HEK293 (cell line): ENCODE results near the gene TMUB1.
A peak's percentile ranks its signal among the peaks of the same experiment; 100 is the strongest.

Experiments
- CTCF ChIA-PET: fragments of 350-600 bp; formaldehyde crosslinking; extraction: SDS; loops from one replicate; lab custom pipeline; 2021; ENCODE audit warnings: antibody characterized with exemption; lab: Yijun Ruan, JAX
- POLR2A ChIA-PET: fragments of 300-600 bp; formaldehyde crosslinking; extraction: SDS; loops from one replicate; lab custom pipeline; 2020; ENCODE audit warnings: antibody characterized with exemption, inconsistent platforms; lab: Yijun Ruan, JAX
- H3K27ac ChIP-seq: fragments of 200-500 bp; sonication (Bioruptor generic); 2 replicates; pipeline ENCODE4 v1.5.1; 2014; ENCODE audit warnings: low read depth, low read length, control low read depth, inconsistent platforms; ENCODE audit errors: extremely low read depth
- H3K36me3 ChIP-seq, 2 experiments: fragments of 200-500 bp in 1 of 2; sonication (Bioruptor generic) in 1 of 2; 1 replicate in 1 of 2; 2 replicates in 1 of 2; pipeline ENCODE4 v1.5.1; 2014 to 2017; ENCODE audit warnings: inconsistent platforms in 2 of 2, low read length in 2 of 2; ENCODE audit not compliant: control insufficient read depth in 2 of 2, insufficient read depth in 1 of 2
- H3K4me1 ChIP-seq: fragments of 200-500 bp; sonication (Bioruptor generic); 2 replicates; pipeline ENCODE4 v1.5.1; 2014; ENCODE audit warnings: mild to moderate bottlenecking, low read length, inconsistent platforms; ENCODE audit not compliant: control insufficient read depth, insufficient read depth
- H3K4me3 ChIP-seq: 2 replicates; pipeline ENCODE4 v1.5.1; 2011; ENCODE audit warnings: low read depth, mild to moderate bottlenecking, control low read depth, low read length, moderate library complexity
- H3K9me3 ChIP-seq: fragments of 200-500 bp; sonication (Bioruptor generic); 2 replicates; pipeline ENCODE4 v1.5.1; 2014; ENCODE audit warnings: low read depth, low read length, inconsistent platforms; ENCODE audit not compliant: control insufficient read depth, insufficient read depth
- EGR2 ChIP-seq: fragments of 450-650 bp; formaldehyde crosslinking; IDR thresholded peaks from 2 replicates; pipeline ENCODE4 v1.5.1; 2016; ENCODE audit warnings: low read depth, missing biosample characterization, missing genetic modification characterization
- HOXC10 ChIP-seq: sonication (generic); formaldehyde crosslinking; IDR thresholded peaks from 2 replicates; pipeline ENCODE4 v1.8.1; 2023; ENCODE audit warnings: mild to moderate bottlenecking, missing genetic modification reagents
- KLF16 ChIP-seq: fragments of 450-650 bp; formaldehyde crosslinking; IDR thresholded peaks from 2 replicates; pipeline ENCODE4 v1.5.1; 2017; ENCODE audit warnings: missing biosample characterization, missing genetic modification characterization
- REPIN1 ChIP-seq: fragments of 450-650 bp; formaldehyde crosslinking; IDR thresholded peaks from 2 replicates; pipeline ENCODE4 v1.5.1; 2017; ENCODE audit warnings: missing biosample characterization, missing genetic modification characterization, low read depth
- ZBTB17 ChIP-seq: fragments of 450-650 bp; formaldehyde crosslinking; IDR thresholded peaks from 2 replicates; pipeline ENCODE4 v1.5.1; 2016; ENCODE audit warnings: missing biosample characterization, missing genetic modification characterization
- ZBTB48 ChIP-seq: fragments of 450-650 bp; formaldehyde crosslinking; IDR thresholded peaks from 2 replicates; pipeline ENCODE4 v1.5.1; 2016; ENCODE audit warnings: missing biosample characterization, missing genetic modification characterization
- ZBTB49 ChIP-seq: fragments of 450-650 bp; formaldehyde crosslinking; IDR thresholded peaks from 2 replicates; pipeline ENCODE4 v1.5.1; 2016; ENCODE audit warnings: missing biosample characterization, missing genetic modification characterization, low read depth
- ZBTB7A ChIP-seq: fragments of 450-650 bp; formaldehyde crosslinking; IDR thresholded peaks from 2 replicates; pipeline ENCODE4 v1.5.1; 2016; ENCODE audit warnings: low read depth, missing biosample characterization, missing genetic modification characterization
- ZFHX2 ChIP-seq: fragments of 450-650 bp; formaldehyde crosslinking; conservative IDR thresholded peaks from 2 replicates; pipeline ENCODE4 v1.5.1; 2016; ENCODE audit warnings: missing biosample characterization, missing genetic modification characterization
- ZNF146 ChIP-seq: fragments of 450-650 bp; formaldehyde crosslinking; IDR thresholded peaks from 2 replicates; pipeline ENCODE4 v1.5.1; 2016; ENCODE audit warnings: missing biosample characterization, missing genetic modification characterization
- ZNF16 ChIP-seq: fragments of 450-650 bp; formaldehyde crosslinking; IDR thresholded peaks from 2 replicates; pipeline ENCODE4 v1.5.1; 2016; ENCODE audit warnings: low read depth, missing biosample characterization, missing genetic modification characterization
- ZNF184 ChIP-seq: fragments of 450-650 bp; IDR thresholded peaks from 2 replicates; pipeline ENCODE4 v1.5.1; 2018; ENCODE audit warnings: missing biosample characterization, mild to moderate bottlenecking, missing genetic modification characterization
- ZNF2 ChIP-seq: fragments of 450-650 bp; formaldehyde crosslinking; IDR thresholded peaks from 2 replicates; pipeline ENCODE4 v1.5.1; 2016; ENCODE audit warnings: missing biosample characterization, missing genetic modification characterization
- ZNF341 ChIP-seq: fragments of 450-650 bp; formaldehyde crosslinking; IDR thresholded peaks from 2 replicates; pipeline ENCODE4; 2016; ENCODE audit warnings: low read depth, missing biosample characterization, missing genetic modification characterization
- ZNF350 ChIP-seq: fragments of 450-650 bp; formaldehyde crosslinking; IDR thresholded peaks from 2 replicates; pipeline ENCODE4 v1.5.0; 2017; ENCODE audit warnings: missing biosample characterization, mild to moderate bottlenecking, missing genetic modification characterization
- ZNF416 ChIP-seq: fragments of 450-650 bp; formaldehyde crosslinking; IDR thresholded peaks from 2 replicates; pipeline ENCODE4 v1.5.1; 2016; ENCODE audit warnings: missing biosample characterization, missing genetic modification characterization
- ZNF510 ChIP-seq: fragments of 450-650 bp; formaldehyde crosslinking; IDR thresholded peaks from 2 replicates; pipeline ENCODE4 v1.5.1; 2018; ENCODE audit warnings: mild to moderate bottlenecking, missing genetic modification characterization, missing biosample characterization; ENCODE audit not compliant: insufficient replicate concordance
- ZNF549 ChIP-seq: fragments of 450-650 bp; IDR thresholded peaks from 2 replicates; pipeline ENCODE4 v1.5.1; 2018; ENCODE audit warnings: missing biosample characterization, missing genetic modification characterization, mild to moderate bottlenecking, inconsistent platforms, moderate library complexity
- ZNF596 ChIP-seq: fragments of 450-650 bp; IDR thresholded peaks from 2 replicates; pipeline ENCODE4 v1.5.0; 2018; ENCODE audit warnings: missing biosample characterization, mild to moderate bottlenecking, missing genetic modification characterization, moderate library complexity
- ZNF623 ChIP-seq: fragments of 450-650 bp; formaldehyde crosslinking; IDR thresholded peaks from 2 replicates; pipeline ENCODE4 v1.5.1; 2016; ENCODE audit warnings: missing biosample characterization, missing genetic modification characterization
- ZNF654 ChIP-seq: fragments of 450-650 bp; formaldehyde crosslinking; IDR thresholded peaks from 2 replicates; pipeline ENCODE4 v1.5.1; 2016; ENCODE audit warnings: low read depth, missing biosample characterization, missing genetic modification characterization
- ZNF677 ChIP-seq: fragments of 450-650 bp; IDR thresholded peaks from 2 replicates; pipeline ENCODE4 v1.5.0; 2018; ENCODE audit warnings: missing biosample characterization, mild to moderate bottlenecking, missing genetic modification characterization, moderate library complexity
- ZNF747 ChIP-seq: fragments of 450-650 bp; formaldehyde crosslinking; IDR thresholded peaks from 2 replicates; pipeline ENCODE4 v1.5.1; 2016; ENCODE audit warnings: missing biosample characterization, missing genetic modification characterization
- TF ChIP-seq, protein P1 (sequence below): fragments of 450-650 bp; formaldehyde crosslinking; IDR thresholded peaks from 2 replicates; pipeline ENCODE4 v1.5.1; 2016; ENCODE audit warnings: missing biosample characterization, missing genetic modification characterization, low read depth

The TMUB1 gene

DNA sequence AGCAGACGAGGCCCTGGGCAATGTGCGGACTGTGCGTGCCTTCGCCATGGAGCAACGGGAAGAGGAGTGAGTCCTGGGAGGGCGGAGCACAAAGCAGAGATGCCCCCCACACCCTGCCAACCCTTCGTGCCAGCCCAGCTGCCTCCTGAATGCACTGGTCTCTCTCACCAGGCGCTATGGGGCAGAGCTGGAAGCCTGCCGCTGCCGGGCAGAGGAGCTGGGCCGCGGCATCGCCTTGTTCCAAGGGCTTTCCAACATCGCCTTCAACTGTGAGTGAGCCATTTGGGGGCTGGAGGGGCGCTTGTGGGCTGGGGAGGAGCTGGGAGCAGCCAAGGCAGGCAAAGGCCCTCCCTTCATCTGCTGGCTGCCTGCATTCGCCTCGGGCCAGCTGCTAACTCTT, 47.4 kb downstream of the TMUB1 start:
- H3K27ac ChIP-seq: no peak overlapping the region
- peaks cover 6% of the 10 kb centered on the region for H3K4me1 ChIP-seq
- TF ChIP-seq ZNF184 (tag by site-specific recombination) (no peak), ZNF146 (tag by site-specific recombination) (no peak), ZNF341 (tag by site-specific recombination) (peak; percentile 29; the same call in 1 of the 2 replicates), ZFHX2 (tag by site-specific recombination) (no peak), ZNF654 (tag by site-specific recombination) (no peak)
- no peaks in the 10 kb centered on the region for H3K9me3 ChIP-seq
- ChIA-PET CTCF (interaction anchor here (0.7 to 1.3 kb wide), 2 partner anchors 8 to 23 kb away, joined by 3 to 4 read pairs; partner anchors contain the start of gene ABCB8), POLR2A (no interaction called here)
- peaks cover 0 to 59% of the 10 kb centered on the region in 2 experiments; a peak in 1 of 3 replicates for H3K36me3 ChIP-seq
- no peak overlapping the region for H3K4me3 ChIP-seq

- CTCF ChIA-PET: no interaction called here
- POLR2A ChIA-PET: no interaction called here
Observed at GRCh38 chr7:151035026-151035717, 48.1 kb downstream of the TMUB1 start.

More at GRCh38 chr7:151035026-151035717, 48.1 kb downstream of the TMUB1 start:
- peaks cover 6% of the 10 kb centered on the region for H3K4me1 ChIP-seq
- H3K9me3 ChIP-seq: no peaks in the 10 kb centered on the region
- TF ChIP-seq ZNF623 (tag by site-specific recombination): no peak
- TF ChIP-seq ZNF549 (tag by site-specific recombination): no peak
- TF ChIP-seq, protein P1, sequence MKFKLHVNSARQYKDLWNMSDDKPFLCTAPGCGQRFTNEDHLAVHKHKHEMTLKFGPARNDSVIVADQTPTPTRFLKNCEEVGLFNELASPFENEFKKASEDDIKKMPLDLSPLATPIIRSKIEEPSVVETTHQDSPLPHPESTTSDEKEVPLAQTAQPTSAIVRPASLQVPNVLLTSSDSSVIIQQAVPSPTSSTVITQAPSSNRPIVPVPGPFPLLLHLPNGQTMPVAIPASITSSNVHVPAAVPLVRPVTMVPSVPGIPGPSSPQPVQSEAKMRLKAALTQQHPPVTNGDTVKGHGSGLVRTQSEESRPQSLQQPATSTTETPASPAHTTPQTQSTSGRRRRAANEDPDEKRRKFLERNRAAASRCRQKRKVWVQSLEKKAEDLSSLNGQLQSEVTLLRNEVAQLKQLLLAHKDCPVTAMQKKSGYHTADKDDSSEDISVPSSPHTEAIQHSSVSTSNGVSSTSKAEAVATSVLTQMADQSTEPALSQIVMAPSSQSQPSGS (tag by site-specific recombination): no peak
- no peak for TF ChIP-seq ZNF677 (tag by site-specific recombination)
- no peak for TF ChIP-seq KLF16 (tag by site-specific recombination)
- no peak for TF ChIP-seq ZNF2 (tag by site-specific recombination)
- no peak for TF ChIP-seq ZNF416 (tag by site-specific recombination)
- no peak for TF ChIP-seq ZNF747 (tag by site-specific recombination)
- peak; percentile 58 for TF ChIP-seq ZFHX2 (tag by site-specific recombination)
- TF ChIP-seq REPIN1 (tag by site-specific recombination): no peak
- TF ChIP-seq ZNF596 (tag by site-specific recombination): no peak
- TF ChIP-seq ZBTB7A (tag by site-specific recombination): no peak
- TF ChIP-seq ZBTB48: no peak
- TF ChIP-seq ZBTB49 (tag by site-specific recombination): no peak
- TF ChIP-seq HOXC10: no peak
- TF ChIP-seq ZNF16 (tag by site-specific recombination): no peak
- no peak for TF ChIP-seq ZNF350 (tag by site-specific recombination)
- no peak for TF ChIP-seq ZNF510 (tag by site-specific recombination)
- TF ChIP-seq ZBTB17 (tag by site-specific recombination): peak; percentile 58
- TF ChIP-seq EGR2 (tag by site-specific recombination): 0 out of 2 replicates have a peak, but pooled peaks have one; percentile 18
- no peak overlapping the region for H3K27ac ChIP-seq
- H3K36me3 ChIP-seq: peaks cover 0 to 60% of the 10 kb centered on the region in 2 experiments; a peak in 1 of 3 replicates
- no peak overlapping the region for H3K4me3 ChIP-seq
